NCI-H2171 (cell line): ENCODE measurements around the gene SLC25A48.

Source experiments
- DNase-seq: peaks from one replicate; lab custom pipeline; 2025; lab: John Stamatoyannopoulos, UW

SLC25A48 gene

DNA sequence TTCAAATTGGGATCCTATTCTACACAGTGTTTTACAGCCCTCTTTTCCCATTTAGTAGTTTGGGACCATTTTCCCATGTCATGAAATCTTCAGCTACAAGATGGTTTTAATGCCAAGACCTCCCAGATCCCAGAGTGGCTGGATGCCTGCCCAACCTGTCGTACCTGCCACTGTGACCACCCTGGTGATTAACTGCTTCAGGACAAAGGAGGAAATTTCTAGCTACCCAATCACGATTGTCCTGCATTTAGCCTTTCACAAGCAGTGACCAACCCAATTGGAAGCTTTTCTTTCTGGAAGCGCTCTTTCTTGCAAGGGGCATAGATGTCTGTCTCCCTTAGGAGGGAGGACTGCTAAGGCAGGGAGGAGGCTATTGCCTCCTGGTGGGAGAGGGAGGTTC lies 47.4 kb downstream of the SLC25A48 start:
- no peak for DNase-seq

DNA sequence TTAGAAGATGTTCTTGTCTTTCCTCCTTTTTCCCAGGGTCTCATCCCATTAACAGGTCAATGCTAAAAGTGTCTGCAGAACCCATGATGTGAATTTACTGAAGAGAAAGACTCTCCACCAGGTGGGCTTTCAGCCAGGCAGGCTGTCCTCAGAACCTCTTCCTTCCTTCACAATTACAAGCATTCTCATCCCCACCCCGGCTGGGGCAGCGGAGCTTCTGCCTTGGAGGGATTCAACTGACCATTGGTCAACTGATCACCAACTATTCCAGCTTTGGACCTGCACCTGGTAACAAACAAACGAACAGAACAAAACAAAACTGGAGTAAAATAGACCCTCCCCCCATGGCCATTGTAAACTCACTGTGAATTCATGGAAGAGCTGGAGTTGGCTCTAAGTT lies 48.6 kb downstream of the SLC25A48 start:
- no peak for DNase-seq

DNA sequence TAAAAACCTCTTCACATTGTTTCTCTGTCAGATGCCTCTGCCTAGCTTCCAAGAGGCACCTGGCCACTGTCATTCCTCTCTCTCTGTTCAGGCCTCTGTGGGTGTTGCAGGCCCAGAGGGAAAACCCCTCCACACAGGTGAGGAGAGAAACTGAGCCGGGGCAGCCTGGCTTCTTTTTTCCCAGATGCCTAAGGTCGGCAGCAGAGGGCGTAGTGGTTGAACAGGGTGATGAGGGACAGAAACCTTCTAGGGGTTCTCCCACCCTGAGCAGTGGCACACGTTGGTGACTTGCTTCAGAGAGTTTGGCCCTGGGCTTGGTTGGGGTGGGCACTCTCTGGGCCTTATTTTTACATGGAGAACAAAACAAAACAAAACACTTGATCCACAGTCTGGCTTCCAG lies 49.0 kb downstream of the SLC25A48 start:
- no peak for DNase-seq

DNA sequence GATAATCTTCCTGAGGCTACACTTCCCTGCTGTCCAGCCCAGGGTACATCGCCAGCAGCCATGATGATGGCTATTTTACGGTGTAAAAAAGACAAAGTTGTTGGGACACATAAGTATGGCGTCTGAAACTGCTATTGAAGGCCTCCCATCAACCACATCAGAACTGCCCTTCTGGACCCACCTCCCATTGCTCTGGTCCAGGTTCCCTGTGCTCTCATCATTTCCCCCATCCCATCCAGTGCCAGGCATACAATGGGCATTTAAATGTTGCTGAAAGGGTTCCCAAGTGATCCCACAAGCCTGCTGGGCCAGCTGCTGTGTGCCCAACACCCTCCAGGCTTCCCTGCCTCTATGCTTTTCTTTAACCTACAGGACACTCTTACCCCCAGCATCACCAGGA lies 50.6 kb downstream of the SLC25A48 start:
- no peak for DNase-seq

DNA sequence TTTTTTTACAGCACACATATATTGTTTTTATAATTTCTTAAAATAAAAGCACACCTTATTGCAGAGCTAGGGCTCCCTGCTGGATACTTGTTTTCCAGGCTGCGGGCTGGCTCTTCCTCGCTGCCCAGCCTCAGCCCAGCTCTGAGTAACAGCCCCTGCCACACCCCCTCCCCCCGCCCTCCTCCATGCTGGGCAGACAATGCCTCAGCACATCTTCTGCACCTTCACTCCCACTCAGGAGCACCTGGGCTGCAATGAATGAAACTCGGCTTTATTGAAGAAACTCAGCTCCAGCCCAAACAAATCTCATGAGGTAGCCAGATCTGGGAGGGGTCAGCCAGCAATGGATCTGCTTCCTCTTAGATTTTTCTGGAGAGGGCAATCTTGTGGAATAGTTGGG lies 51.7 kb downstream of the SLC25A48 start:
- no peak for DNase-seq

DNA sequence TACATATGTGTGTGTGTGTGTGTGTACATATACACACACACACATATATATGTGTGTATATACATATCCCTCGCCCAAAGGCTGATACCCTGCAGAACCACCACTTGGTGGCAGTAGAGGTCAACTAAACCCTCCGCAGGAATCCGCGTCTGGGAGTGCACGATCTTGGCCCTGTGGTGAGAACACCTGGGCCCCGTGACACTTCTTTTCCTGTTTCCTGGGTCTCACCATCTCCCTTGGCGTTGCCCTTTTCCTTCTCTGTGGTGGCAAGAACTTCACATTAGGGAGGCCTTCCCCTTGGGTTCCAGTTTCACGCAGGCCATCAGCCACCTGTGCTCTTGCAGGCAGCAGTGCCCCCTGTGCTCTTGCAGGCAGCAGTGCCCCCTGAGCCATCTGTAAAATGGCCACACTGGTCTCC lies 53.0 kb downstream of the SLC25A48 start:
- DNase-seq, result peak; percentile 43

DNA sequence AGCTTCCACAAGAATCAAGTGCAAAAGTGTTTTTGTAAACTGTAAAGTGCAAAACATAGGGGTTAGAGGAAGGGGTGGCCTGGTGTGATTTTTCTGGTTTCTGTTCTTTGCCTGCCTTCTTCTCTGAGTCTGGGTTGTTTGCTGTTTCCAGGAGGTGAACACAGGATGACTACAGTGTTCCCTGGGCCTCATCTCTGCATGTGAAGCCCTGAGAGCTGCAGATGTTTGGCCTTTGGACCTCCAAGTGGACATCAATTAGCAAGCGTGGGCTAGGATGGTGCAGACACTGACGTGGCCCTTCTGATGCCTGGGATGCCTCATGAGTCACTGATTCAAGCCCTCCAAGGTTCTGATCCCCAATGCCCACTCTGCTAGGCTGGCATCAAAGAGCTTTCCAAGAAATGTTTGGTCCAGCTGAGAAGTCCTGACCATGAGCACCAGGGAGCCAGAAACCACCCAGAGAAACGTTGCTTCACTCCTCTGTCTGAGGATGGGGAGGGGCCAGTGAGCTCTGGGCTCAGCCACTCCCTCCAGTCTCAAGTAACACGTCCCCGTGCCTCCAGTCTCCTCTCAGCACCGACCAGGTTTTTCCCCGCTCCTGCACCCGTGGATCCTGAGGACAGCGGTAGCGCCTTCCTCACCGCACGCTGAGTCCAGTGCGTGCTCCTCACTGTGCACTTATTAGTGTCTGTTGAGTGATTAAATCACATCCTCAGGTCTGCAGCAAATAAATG lies 53.6 kb downstream of the SLC25A48 start:
- no peak for DNase-seq

DNA sequence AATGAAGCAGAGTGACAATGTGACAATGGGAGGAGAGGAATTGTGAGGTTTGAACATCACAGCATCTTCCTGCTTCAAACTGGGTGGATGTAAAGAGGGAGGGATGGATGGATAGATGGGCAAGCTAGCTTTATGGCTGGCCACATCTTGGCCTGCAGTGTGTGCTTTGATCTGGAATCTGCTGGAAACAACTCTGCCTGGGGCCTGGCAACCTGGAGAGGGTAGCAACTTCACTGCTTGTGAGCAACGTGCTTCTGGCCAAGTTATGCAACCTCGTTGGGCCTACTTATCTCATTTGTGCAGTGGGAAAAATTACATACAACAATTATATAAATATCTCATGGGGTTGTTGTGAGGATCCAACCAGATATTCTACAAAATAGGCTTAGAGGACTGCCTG lies 55.8 kb downstream of the SLC25A48 start:
- DNase-seq, result no peak

DNA sequence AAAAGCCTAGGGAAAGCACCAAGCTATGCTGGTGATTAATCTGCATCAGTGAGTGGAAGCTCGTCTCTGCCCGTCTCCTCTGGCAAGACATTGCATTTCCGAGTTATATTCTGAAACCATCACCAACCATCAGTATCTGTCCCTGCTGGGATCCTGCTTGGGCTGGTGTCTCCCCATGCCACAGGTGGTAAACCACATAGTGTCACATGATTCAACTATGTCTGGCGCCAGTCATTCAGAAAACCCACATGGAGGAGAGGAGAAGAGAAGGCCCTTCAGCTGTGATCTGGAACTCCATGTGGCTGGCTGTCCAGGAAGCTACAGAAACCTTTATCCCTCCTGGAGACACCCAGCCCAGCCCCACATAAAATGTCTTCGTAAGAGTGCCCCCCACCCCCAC lies 56.4 kb downstream of the SLC25A48 start:
- no peak for DNase-seq

DNA sequence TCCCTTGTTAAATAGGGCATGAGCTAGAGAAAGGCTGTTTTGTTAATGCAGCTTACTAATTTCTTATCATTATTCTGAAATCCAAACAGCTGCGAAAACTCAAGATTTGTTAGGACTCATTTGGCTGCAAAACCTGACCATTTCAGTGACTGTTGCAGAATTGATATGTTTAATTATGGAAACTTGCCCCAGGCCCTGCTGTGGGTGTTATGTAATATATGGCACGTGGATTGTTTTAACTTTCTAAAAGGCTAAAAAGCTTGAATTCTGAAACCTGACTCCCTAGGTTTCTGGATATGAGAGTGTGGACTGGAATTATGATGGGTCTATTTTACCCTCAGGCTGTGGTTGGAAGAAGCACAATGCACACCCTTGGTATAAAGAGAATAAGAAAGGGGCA lies 56.8 kb downstream of the SLC25A48 start:
- no peak for DNase-seq

DNA sequence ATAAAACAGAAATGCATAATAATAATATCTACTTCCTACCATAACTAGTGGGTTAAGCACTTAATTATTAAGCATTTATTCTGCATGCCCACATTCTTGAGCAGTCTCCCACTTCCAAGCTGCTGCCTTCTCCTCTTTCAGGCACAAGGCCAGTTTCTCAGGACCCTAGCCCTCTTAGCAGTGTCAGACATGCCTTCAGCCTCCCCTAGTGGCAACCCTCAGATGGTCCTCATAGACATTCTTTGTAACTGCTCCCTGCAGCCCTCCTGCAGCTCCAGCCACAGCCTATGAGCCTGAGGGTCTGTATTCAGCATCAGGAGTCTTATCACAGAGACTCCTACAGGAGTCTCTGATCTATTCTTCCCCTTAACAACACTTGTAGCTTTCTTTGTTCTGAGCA lies 57.3 kb downstream of the SLC25A48 start:
- DNase-seq, result no peak

DNA sequence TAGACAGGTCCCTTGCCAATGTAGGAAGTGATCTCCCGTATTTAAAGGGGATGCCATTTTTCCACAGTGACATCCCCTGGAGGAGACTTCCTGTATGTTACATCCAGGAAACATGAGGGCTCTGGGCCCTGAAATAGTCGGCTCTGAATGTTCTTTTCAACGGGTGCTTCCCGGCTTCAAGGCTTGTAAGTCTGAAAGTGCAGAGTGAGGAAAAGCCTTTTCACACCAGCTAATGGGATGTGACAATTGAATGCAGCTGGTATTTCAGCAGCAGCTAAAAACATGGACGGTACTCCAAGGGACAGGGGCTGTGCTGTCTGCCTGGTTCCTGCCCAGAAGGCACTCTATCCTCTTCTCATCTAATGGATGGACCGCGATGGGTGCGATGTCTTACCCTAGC lies 59.8 kb downstream of the SLC25A48 start:
- no peak for DNase-seq

DNA sequence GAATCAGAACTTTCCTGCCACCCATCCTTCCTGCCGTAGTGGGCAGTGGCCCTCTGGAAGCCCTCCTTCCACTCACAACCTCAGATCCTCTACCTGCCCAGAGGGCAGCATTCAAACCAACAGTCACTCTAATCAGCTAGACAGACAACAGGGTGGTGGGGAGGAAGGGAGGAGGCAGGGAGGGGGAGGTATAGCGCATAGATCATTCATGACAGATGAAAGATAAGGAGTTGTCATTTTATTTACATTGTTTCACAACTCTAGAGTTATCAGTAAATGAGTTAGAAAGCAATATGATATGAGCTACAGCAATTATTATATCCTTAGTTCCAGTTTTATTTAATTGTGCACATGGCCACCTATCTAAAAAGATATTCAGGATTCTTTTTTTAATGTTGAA lies 60.3 kb downstream of the SLC25A48 start:
- DNase-seq, result no peak

DNA sequence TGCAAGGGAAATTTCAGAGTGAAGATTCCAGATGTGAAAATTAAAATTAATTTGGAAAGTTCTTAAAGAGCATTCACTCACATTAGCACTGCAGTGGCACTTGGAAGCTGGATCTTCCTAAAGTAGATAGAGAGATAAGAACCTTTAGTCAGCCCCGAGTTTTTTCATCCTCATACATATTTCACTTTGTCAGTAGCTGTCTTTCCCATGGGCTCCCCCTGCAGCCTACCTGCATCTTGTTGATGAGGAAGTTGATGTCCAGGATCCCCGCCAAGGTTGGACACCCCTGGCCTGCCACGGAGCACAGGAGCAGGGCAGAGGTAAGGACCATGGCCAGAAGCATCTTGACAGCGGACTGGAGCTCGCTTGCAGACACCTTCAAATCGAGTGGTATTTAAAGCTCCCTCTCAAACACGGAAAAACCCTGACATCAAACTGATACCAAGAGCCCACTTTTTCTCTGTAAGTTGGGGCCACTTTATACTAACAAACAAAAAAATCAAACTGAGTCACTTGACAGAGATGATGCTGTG lies 61.1 kb downstream of the SLC25A48 start, which contains the start of gene IL9:
IL9 (minus strand) TSS at position 368 of the 533 bp plus-strand sequence; CDS start at position 343, 25 bp downstream.
- no peak for DNase-seq

DNA sequence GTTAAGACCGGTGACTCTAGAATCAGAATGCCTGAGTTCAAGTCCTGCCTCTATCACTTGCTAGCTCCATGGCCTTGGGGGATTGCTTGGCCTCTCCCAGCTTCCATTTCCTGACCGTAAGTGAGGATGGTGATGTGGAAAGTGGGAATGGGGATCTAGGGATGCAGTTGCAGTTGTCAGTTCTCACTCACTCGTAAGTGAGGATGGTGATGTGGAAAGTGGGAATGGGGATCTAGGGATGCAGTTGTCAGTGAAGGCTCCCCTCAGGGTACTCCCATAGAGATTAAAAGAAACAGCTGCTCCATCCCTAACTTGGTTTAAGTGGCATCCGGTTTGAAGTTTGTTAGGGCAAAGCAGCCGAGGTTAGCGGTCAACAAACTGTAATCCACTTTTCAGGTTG lies 64.2 kb downstream of the SLC25A48 start:
- no peak for DNase-seq

DNA sequence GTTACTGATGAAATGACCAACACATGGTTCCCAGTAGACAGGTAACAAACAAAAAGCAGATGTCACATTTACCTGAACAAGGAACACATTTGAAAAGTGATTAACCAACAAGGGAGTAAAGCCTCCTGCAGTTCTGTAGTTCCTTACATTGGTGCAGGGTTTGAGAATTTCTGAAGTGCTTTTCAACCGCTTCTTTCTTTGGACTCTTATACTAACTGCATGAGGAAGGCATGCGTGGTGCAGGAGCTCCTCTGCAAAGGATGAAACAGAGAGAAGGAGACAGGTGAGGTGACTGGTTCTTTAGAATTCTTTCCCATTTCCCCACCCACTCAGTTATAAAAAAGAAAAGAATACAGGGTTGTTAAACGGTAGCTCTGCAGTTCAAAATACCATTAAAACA lies 65.8 kb downstream of the SLC25A48 start:
- DNase-seq, result no peak

DNA sequence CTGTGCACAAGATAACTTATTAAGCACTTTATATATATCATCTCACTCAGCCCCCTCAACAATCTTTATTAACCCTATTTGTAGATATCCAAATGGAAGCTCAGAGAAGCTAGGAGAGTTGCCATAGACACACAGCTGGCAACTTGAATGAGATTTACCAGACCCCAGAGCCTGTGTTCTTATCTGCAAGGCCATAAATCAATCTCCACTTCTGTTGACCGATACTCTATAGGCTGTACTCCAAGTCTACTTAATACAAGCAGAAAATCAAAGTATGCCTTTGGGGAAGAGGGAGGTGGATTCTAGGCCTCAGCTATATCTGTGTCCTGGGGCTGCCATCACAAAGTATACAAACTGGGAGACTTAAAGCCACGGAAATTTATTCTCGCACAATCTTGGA lies 67.2 kb downstream of the SLC25A48 start:
- DNase-seq, result no peak

DNA sequence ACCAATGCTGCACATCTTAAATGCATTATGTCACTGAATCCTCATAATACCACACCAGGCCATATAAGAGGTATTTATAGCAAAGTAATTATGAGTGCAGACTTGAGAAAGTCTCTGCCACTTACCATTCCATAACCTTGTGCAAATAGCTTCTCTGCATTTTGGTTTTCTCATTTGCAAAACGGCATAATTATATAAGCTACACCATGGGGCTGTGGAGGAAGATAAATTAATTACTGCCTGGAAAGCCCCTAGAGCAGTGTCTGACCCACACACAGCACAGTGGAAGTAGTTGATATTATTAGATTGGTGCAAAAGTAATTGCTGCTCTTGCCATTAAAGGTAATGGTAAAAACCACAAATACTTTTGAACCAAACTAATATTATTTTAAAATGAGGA lies 70.7 kb downstream of the SLC25A48 start:
- DNase-seq, result no peak

DNA sequence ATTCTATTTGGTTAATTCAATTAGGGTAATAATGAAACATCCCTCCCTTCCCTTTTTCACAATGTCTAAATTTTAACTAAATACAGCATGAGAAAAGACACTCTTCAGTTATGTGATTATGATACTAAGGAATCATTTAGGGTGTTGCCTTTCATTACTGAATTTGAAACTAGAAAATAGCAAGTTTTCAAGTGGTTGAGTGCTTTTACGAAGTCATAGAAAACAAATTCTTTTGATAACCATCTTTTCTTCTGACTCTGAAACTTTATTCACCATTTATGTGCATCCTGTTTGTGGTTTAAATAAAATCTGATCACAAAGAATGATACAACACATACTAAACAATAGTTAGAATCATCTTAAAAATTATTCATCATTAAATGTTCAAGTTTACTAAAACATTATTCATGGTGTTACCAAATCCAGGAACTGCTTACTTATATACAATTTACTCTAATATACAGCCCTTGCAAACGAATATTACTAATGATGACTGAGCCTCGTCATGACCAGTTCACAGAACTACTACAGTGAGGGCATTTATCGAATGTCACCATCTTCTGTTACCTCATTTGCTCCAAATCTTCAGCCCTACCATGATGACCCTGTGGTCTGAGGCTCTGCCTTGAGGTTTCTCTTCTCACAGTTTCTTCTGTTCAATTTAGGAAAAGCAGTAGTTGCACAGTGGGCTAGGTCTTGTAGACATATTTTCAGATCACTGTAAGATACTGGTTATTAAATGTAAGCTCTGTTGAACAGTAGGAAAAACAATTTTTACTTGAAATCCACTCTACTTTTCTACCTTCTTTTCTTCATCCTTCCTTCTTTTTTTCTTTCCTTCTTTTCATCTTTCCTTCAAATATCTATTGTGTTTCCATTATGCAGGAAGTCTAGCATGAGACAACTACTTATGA lies 79.5 kb downstream of the SLC25A48 start:
- no peak for DNase-seq

DNA sequence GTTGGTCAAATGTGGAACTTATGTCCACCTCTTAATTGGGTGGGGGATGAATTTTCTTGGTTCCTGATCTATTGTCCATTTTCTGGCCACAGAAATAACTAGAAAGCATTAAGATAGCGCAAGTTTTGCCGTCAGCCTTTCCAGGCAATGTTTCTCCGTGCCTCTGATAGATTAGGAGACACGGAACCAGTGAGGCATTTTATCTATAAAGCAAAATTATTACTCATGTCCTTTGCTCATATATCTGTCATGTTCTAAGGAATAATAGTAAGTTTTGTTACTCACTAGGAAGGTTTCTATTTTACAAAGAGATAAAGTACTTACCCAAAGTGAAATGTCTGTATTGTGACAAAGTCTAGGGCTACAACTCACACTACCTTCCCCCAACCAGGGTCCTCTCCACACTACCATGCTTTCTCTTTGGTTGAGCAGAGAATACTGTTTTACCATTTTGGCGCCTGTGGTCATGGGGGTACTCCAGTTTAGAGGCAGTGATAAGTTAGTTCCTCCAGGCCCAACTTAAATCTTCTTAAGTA lies 81.1 kb downstream of the SLC25A48 start:
- DNase-seq, result no peak

DNA sequence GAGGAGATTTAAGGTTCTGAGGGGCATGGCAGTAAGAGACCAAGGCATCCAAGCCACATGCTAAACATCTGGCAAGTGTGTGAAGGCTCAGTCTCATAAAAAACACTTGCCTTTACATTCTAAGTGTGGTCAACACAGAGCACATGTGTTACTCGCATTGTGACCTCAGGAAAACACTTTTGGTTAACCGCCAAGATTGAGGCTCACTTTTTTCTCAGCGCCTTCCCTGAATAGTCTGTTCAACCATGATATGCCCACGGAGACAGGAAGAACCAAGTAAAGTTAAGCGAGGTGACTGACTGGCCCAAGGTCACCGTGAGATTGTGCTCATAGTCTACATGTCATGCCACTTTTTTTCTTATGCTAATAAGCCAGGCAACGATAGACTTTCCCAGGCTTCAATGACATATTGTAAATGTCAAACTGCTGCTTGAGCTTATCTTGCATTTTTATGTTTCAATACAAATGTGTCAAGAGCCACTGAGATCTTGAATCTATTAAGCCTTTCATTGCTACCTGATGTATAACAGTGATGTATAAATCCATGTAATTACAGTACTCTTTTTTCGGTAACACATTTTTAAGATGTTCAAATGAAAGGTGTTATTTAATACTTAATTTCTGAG lies 82.3 kb downstream of the SLC25A48 start:
- no peak for DNase-seq

DNA sequence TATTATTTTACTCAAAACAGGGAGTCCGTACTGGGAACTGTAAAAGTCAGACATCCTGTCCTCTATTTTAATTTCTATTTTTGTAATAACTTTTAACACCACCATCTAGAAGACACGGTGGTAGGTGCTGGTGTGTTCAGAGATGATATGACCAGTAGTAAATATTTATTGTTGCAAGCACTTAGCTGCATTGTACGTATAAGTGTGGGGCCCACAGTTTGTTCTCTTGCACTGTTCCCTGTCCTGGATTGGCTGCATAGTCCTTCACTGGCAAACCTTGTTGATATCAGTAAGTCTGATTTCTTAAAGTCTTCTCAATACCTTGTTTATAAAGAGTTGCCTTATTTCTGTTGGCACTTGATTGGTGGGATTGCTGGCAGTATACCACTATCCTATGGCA lies 85.7 kb downstream of the SLC25A48 start:
- DNase-seq, result no peak
